ENCODE results near the gene EIF4B. TPM values are rescaled to one million over a fixed set of nuclear protein-coding genes. Genes with fewer than 3 reads are reported as not detected.

Gene EIF4B
- total and polyA plus RNA-seq, 2 of the 13 experiments (the other 11 are each of a cell fraction or from before 2014, with no cell fraction given), result 416 to 548 TPM

DNA sequence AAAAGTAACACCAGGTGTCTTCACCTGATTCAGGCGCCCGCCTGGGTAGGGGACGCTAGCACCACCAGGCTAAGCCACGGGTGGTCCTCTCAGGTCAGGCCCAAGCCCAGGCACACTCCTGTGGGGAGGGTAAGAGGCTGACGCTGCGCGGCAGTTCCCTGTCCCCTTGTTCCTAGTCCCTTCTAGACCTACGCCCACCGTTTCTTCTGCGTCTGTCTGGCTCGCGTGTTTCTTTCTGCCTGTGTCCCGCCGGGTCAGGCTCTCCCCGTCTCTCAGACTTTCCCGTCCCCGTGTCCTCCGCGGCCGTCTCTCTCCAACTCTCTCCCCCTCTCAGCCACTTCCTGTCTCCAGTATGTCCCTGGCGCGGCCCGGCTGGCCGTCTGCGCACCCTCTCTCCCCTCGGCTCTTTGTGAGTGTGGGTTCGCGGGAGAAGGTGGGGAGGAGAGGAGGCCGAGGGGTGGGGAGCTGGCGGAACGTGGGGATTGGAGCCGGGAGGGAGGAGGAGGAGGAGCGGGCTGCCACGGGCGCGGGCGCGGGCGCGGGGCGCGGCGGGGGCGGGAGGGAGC, 40.5 kb downstream of the EIF4B start (continued):
- TF ChIP-seq, protein P1, sequence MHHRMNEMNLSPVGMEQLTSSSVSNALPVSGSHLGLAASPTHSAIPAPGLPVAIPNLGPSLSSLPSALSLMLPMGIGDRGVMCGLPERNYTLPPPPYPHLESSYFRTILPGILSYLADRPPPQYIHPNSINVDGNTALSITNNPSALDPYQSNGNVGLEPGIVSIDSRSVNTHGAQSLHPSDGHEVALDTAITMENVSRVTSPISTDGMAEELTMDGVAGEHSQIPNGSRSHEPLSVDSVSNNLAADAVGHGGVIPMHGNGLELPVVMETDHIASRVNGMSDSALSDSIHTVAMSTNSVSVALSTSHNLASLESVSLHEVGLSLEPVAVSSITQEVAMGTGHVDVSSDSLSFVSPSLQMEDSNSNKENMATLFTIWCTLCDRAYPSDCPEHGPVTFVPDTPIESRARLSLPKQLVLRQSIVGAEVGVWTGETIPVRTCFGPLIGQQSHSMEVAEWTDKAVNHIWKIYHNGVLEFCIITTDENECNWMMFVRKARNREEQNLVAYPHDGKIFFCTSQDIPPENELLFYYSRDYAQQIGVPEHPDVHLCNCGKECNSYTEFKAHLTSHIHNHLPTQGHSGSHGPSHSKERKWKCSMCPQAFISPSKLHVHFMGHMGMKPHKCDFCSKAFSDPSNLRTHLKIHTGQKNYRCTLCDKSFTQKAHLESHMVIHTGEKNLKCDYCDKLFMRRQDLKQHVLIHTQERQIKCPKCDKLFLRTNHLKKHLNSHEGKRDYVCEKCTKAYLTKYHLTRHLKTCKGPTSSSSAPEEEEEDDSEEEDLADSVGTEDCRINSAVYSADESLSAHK (CRISPR knock-in tag; IDR thresholded peaks at IDR 0.05; ENCODE audit: borderline replicate concordance), result no peak
- 0 out of 2 replicates have a peak, but pooled peaks have one; percentile 26 for TF ChIP-seq ZNF274 (CRISPR knock-in tag; IDR thresholded peaks at IDR 0.05)
- no peak for TF ChIP-seq ADNP (CRISPR knock-in tag; IDR thresholded peaks at IDR 0.05)
- TF ChIP-seq MTF1 (CRISPR knock-in tag; IDR thresholded peaks at IDR 0.05), result no peak
- no peak for TF ChIP-seq ELF3 (CRISPR knock-in tag; IDR thresholded peaks at IDR 0.05)
- TF ChIP-seq ZSCAN22 (CRISPR knock-in tag; IDR thresholded peaks at IDR 0.05), result no peak
- TF ChIP-seq, protein P2, sequence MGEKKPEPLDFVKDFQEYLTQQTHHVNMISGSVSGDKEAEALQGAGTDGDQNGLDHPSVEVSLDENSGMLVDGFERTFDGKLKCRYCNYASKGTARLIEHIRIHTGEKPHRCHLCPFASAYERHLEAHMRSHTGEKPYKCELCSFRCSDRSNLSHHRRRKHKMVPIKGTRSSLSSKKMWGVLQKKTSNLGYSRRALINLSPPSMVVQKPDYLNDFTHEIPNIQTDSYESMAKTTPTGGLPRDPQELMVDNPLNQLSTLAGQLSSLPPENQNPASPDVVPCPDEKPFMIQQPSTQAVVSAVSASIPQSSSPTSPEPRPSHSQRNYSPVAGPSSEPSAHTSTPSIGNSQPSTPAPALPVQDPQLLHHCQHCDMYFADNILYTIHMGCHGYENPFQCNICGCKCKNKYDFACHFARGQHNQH (CRISPR knock-in tag; IDR thresholded peaks at IDR 0.05), result no peak
- no peak for TF ChIP-seq ZNF30 (CRISPR knock-in tag; IDR thresholded peaks at IDR 0.05)
- peak; percentile 60 for TF ChIP-seq TAF1 (CRISPR knock-in tag; IDR thresholded peaks at IDR 0.05)
- no peak for TF ChIP-seq REST (IDR thresholded peaks at IDR 0.05; ENCODE audit: borderline replicate concordance in 1 of 2, low read depth in 1 of 2, low read length in 2 of 2)
- TF ChIP-seq FOXJ3 (CRISPR knock-in tag; IDR thresholded peaks at IDR 0.05; ENCODE audit: borderline replicate concordance), result no peak
- no peak for TF ChIP-seq ZBTB44 (CRISPR knock-in tag; IDR thresholded peaks at IDR 0.05)
- TF ChIP-seq ELF1 (CRISPR knock-in tag; IDR thresholded peaks at IDR 0.05), result 0 out of 2 replicates have a peak, but pooled peaks have one; percentile 28
- no peak for TF ChIP-seq CBFB (CRISPR knock-in tag; IDR thresholded peaks at IDR 0.05)
- TF ChIP-seq ZNF687 (CRISPR knock-in tag; IDR thresholded peaks at IDR 0.05), result peak; percentile 59
- no peak for TF ChIP-seq PPARG (CRISPR knock-in tag; conservative IDR thresholded peaks at IDR 0.05)
- no peak for TF ChIP-seq CENPT (CRISPR knock-in tag; IDR thresholded peaks at IDR 0.05; ENCODE audit: low read depth)
